GM15510 (cell line): ENCODE data around the gene MYL3.

ENCODE experiments used
- POLR2A ChIP-seq: IDR thresholded peaks from 3 replicates; pipeline ENCODE4 v1.6.1; 2011; ENCODE audit warnings: borderline replicate concordance; ENCODE audit not compliant: insufficient read length; ENCODE audit errors: extremely low read depth

The MYL3 gene

GRCh38 chr3:46829699-46830208 is 33.5 kb downstream of the MYL3 start:
- TF ChIP-seq POLR2A: no peak

GRCh38 chr3:46825450-46825849 is 37.8 kb downstream of the MYL3 start:
- TF ChIP-seq POLR2A: no peak

GRCh38 chr3:46824211-46824970 is 38.9 kb downstream of the MYL3 start:
- TF ChIP-seq POLR2A: no peak

- no peak for TF ChIP-seq POLR2A
These were observed 41.7 kb downstream of the MYL3 start for GRCh38 chr3:46821553-46821952.

GRCh38 chr3:46820852-46821251 is 42.4 kb downstream of the MYL3 start:
- no peak for TF ChIP-seq POLR2A

GRCh38 chr3:46812237-46812791 is 50.9 kb downstream of the MYL3 start:
- no peak for TF ChIP-seq POLR2A

- no peak for TF ChIP-seq POLR2A
These were observed 51.5 kb downstream of the MYL3 start for GRCh38 chr3:46811615-46812236.
